Measurements from ENCODE around the gene DENND4B. TPM values are rescaled to one million over a fixed set of nuclear protein-coding genes. Genes with fewer than 3 reads are reported as not detected.
"Not testable (repeated sequence)": the region's sequence is repeated elsewhere in the genome, so short reads cannot be mapped to it uniquely, and the experiment has no call there.

DENND4B gene
- total RNA-seq, 2 experiments from 2014 or later, result 102 to 107 TPM

DNA sequence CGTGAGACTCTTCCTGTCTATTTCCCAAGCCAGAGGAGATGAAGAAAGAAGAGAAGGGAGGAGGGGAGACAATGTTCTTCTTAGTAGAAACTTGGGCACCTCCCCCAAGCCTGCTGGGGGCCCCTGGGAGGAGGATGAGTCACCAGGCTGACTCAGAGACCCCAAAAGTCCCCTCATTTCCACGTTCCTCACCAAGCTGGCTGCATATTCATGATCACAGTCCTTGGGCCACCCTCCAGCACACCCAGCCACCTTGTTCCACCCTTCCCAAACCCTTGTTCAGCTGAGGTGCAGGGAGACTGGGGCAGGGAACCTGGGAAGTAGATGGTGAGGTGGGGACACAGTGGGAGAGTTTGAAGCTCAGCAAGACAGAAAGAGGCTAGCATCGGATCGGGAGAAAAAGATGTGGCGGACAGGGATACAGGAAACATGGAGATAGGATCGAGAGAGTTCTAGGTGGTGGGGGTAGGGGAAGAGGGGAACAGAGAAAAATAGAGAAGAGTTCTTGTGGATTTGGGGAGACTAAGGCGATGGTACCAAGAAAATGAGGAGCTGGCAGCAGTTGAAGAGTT is 38.9 kb upstream of the DENND4B start:
- ChIA-PET POLR2A (interaction anchor here (0.7 to 12.7 kb wide), 11 partner anchors 13 to 320 kb away, joined by 3 to 237 read pairs (median 4); partner anchors contain the start of genes CREB3L4, JTB and SLC39A1), CTCF (interaction anchor here (0.9 to 5.1 kb wide), 17 partner anchors 10 to 350 kb away, joined by 3 to 73 read pairs (median 11); partner anchors contain the start of genes CREB3L4, DENND4B, INTS3 and JTB)
- Mint-ChIP-seq H3K27me3 (no peaks in the 10 kb centered on the region), H3K9me3 (no peaks in the 10 kb centered on the region), H3K4me1 (ENCODE audit: low read depth) (peaks cover 30% of the 10 kb centered on the region), H3K36me3 (ENCODE audit: low read depth) (peaks cover 13% of the 10 kb centered on the region), H3K4me3 (peak overlapping the region; percentile 85), H3K27ac (peak overlapping the region; percentile 91)
- DNase-seq, result peak; percentile 83
- intact Hi-C loops (cut with micrococcal nuclease), result loop anchor here (5.0 kb wide), 1 partner anchor 313 kb away; the partner anchor contains the start of gene ILF2
- no peak for TF ChIP-seq CTCF (IDR thresholded peaks at IDR 0.05)
- peak; percentile 78 for ATAC-seq

- CTCF ChIA-PET, result interaction anchor here (1.0 to 5.1 kb wide), 8 partner anchors 9 to 186 kb away, joined by 3 to 73 read pairs (median 30); partner anchors contain the start of genes CREB3L4, DENND4B, JTB and SLC39A1
- Mint-ChIP-seq H3K27me3 (no peaks in the 10 kb centered on the region), H3K4me1 (ENCODE audit: low read depth) (peaks cover 27% of the 10 kb centered on the region), H3K4me3 (peak overlapping the region; percentile 1), H3K9me3 (no peaks in the 10 kb centered on the region), H3K36me3 (ENCODE audit: low read depth) (peaks cover 13% of the 10 kb centered on the region), H3K27ac (no peak overlapping the region)
- intact Hi-C loops (cut with micrococcal nuclease), result no loop called here
- no peak for TF ChIP-seq CTCF (IDR thresholded peaks at IDR 0.05)
- POLR2A ChIA-PET, result interaction anchor here (1.2 to 12.7 kb wide), 4 partner anchors 12 to 321 kb away, joined by 3 to 237 read pairs (median 4); partner anchors contain the start of genes CREB3L4 and JTB
- DNase-seq (no peak), ATAC-seq (no peak)
Observed at GRCh38 chr1:153984123-153984894, 37.8 kb upstream of the DENND4B start.

DNA sequence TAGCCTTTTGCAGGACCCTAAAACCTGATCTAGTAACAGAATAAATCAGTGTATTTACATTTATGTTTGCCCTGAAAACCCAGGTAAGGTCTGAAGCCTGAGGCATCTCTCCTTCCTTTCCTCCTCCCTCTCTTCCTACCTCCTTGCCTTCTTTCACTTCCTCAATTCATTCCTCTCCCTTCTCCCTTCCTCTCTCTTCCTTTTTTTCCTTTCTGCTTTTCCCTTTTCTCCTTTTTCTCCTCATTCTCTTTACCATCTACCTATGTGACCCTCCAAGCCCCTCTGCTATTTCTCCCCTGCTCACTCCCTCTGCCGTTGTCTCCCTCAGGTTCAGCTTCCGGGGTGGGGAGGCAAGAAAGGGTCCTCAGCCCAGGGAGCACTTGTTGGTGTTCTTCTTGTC is 35.2 kb upstream of the DENND4B start:
- H3K27me3 Mint-ChIP-seq; intact Hi-C loops (cut with micrococcal nuclease); H3K9me3 Mint-ChIP-seq; H3K27ac Mint-ChIP-seq; ATAC-seq; DNase-seq; H3K4me3 Mint-ChIP-seq; CTCF ChIA-PET: not testable (repeated sequence)
- Mint-ChIP-seq H3K4me1 (ENCODE audit: low read depth) (peaks cover 30% of the 10 kb centered on the region), H3K36me3 (ENCODE audit: low read depth) (peaks cover 23% of the 10 kb centered on the region)
- POLR2A ChIA-PET, result interaction anchor here (1.1 to 1.4 kb wide), 3 partner anchors 9 to 37 kb away, joined by 3 to 5 read pairs (median 5); partner anchors contain the start of genes CREB3L4 and RPS27

GRCh38 chr1:153979091-153979490 is 32.6 kb upstream of the DENND4B start:
- Mint-ChIP-seq H3K36me3 (ENCODE audit: low read depth) (peaks cover 45% of the 10 kb centered on the region), H3K27ac (peak overlapping the region; percentile 95), H3K4me1 (ENCODE audit: low read depth) (peaks cover 22% of the 10 kb centered on the region), H3K4me3 (peak overlapping the region; percentile 99)
- ChIA-PET POLR2A (interaction anchor here (1.0 to 13.9 kb wide), 8 partner anchors 10 to 243 kb away, joined by 3 to 237 read pairs (median 22); partner anchors contain the start of genes CREB3L4, CRTC2, GATAD2B and RAB13), CTCF (interaction anchor here (5.1 kb wide), 1 partner anchor 12 kb away, joined by 35 read pairs; the partner anchor contains the start of gene CREB3L4)
- H3K9me3 Mint-ChIP-seq; ATAC-seq; DNase-seq; H3K27me3 Mint-ChIP-seq; intact Hi-C loops (cut with micrococcal nuclease): not testable (repeated sequence)

DNA sequence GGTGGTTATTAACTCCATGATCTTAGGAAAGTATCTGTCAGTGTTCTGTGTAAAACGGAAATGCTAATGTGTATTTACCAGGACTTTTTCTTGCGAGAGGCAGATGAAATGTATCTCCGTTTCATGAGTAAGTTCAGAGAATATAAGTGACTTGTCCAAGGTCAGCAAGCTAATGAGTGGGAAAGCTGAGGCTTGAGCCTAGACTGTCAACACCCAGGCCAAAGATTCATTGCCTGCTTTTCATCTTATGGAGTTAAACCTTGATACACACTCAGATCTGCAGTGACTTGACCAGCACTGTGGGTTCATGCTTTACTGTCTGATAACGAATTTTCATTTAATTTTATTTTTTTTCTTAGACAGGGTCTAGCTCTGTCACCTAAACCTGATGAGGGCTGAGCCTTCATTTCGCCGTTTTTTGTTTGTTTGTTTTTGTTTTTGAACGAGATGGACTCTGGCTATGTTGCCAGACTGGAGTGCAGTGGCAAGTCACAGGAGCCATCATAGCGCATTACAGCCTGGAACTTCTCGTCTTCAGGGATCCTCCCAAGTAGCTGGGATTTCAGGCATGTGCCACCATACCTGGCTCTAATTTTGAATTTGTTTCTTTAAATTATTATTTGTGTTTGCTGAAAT is 31.9 kb upstream of the DENND4B start:
- intact Hi-C loops (cut with micrococcal nuclease), result no loop called here
- peak overlapping the region; percentile 99 for H3K4me3 Mint-ChIP-seq

More for the DNA sequence above, 31.9 kb upstream of the DENND4B start:
- H3K27ac Mint-ChIP-seq, result peak overlapping the region; percentile 95
- ATAC-seq (no peak), DNase-seq (no peak)
- peaks cover 48% of the 10 kb centered on the region for H3K36me3 Mint-ChIP-seq (ENCODE audit: low read depth)
- H3K9me3 Mint-ChIP-seq, result no peaks in the 10 kb centered on the region
- ChIA-PET POLR2A (interaction anchor here (1.0 to 13.9 kb wide), 12 partner anchors 11 to 250 kb away, joined by 3 to 237 read pairs (median 6); partner anchors contain the start of genes CREB3L4, CRTC2, DENND4B and GATAD2B), CTCF (interaction anchor here (0.7 to 7.1 kb wide), 7 partner anchors 7 to 294 kb away, joined by 3 to 73 read pairs (median 7); partner anchors contain the start of genes CREB3L4, DENND4B, GATAD2B and HAX1)
- TF ChIP-seq CTCF (IDR thresholded peaks at IDR 0.05), result no peak
- peaks cover 25% of the 10 kb centered on the region for H3K4me1 Mint-ChIP-seq (ENCODE audit: low read depth)
- no peaks in the 10 kb centered on the region for H3K27me3 Mint-ChIP-seq

All from activated CD8-positive, alpha-beta T cell treated with anti-CD3 and anti-CD28 coated beads for 36 hours (primary cell).